Measurements from ENCODE around the gene FEZF2.

FEZF2 gene

DNA sequence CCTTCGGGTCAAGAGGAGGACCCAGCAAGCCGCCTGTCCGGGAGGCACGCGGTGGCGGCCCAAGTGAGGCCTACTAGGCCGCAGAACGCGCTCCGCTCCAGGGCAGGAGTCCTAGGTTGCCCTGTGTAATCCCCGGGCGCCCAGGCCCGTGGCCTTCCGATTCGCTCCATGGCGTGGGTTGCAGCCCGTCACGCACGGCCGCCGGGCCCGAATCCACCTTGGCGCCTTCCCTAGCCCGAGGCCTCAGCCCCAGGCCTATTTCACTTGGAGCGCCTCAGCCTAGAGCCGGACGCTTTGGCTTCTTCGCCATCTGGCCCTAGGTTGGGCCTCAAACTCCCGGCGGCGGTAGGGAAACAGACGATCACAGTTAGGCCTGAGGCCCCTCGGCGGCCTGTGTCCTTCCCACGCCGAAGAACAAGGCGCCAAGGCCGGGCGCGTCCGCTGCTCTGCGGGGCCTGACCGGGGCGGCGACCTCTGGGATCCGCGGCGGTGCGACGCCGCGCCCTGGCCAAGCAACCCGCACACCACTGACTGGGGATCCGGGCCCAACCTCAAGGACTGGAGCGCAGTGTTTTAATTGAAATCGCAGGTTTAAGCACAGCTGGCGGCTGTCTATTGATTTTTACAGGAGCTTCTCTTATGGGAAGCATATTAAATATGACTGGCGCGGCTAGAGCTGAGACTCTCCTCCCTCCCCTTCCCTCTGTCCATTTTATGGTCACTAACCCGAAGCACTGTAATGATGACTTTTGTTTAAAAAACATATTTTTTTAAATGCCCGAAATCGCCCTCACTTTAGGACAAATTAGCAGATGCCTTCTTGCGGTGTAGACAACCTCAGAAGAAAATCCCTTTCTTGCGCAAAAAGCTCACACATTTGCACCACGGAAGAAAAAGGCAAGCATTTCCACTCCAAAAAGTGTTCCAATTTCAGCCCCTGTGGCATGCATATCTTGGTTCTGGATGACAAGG is 3.8 kb upstream of the FEZF2 start:
- TF ChIP-seq, protein P1, sequence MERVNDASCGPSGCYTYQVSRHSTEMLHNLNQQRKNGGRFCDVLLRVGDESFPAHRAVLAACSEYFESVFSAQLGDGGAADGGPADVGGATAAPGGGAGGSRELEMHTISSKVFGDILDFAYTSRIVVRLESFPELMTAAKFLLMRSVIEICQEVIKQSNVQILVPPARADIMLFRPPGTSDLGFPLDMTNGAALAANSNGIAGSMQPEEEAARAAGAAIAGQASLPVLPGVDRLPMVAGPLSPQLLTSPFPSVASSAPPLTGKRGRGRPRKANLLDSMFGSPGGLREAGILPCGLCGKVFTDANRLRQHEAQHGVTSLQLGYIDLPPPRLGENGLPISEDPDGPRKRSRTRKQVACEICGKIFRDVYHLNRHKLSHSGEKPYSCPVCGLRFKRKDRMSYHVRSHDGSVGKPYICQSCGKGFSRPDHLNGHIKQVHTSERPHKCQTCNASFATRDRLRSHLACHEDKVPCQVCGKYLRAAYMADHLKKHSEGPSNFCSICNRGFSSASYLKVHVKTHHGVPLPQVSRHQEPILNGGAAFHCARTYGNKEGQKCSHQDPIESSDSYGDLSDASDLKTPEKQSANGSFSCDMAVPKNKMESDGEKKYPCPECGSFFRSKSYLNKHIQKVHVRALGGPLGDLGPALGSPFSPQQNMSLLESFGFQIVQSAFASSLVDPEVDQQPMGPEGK (CRISPR knock-in tag; IDR thresholded peaks at IDR 0.05; ENCODE audit: borderline replicate concordance) = no peak
- TF ChIP-seq, protein P2, sequence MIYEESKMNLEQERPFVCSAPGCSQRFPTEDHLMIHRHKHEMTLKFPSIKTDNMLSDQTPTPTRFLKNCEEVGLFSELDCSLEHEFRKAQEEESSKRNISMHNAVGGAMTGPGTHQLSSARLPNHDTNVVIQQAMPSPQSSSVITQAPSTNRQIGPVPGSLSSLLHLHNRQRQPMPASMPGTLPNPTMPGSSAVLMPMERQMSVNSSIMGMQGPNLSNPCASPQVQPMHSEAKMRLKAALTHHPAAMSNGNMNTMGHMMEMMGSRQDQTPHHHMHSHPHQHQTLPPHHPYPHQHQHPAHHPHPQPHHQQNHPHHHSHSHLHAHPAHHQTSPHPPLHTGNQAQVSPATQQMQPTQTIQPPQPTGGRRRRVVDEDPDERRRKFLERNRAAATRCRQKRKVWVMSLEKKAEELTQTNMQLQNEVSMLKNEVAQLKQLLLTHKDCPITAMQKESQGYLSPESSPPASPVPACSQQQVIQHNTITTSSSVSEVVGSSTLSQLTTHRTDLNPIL (CRISPR knock-in tag; IDR thresholded peaks at IDR 0.05; ENCODE audit: low read depth) = no peak
- TF ChIP-seq, protein P3, sequence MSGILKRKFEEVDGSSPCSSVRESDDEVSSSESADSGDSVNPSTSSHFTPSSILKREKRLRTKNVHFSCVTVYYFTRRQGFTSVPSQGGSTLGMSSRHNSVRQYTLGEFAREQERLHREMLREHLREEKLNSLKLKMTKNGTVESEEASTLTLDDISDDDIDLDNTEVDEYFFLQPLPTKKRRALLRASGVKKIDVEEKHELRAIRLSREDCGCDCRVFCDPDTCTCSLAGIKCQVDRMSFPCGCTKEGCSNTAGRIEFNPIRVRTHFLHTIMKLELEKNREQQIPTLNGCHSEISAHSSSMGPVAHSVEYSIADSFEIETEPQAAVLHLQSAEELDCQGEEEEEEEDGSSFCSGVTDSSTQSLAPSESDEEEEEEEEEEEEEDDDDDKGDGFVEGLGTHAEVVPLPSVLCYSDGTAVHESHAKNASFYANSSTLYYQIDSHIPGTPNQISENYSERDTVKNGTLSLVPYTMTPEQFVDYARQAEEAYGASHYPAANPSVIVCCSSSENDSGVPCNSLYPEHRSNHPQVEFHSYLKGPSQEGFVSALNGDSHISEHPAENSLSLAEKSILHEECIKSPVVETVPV (CRISPR knock-in tag; IDR thresholded peaks at IDR 0.05) = no peak
- TF ChIP-seq OSR1 (CRISPR knock-in tag; IDR thresholded peaks at IDR 0.05) = no peak
- no peak for TF ChIP-seq ZFP30 (CRISPR knock-in tag; IDR thresholded peaks at IDR 0.05)
- TF ChIP-seq TOX (CRISPR knock-in tag; IDR thresholded peaks at IDR 0.05; ENCODE audit: borderline replicate concordance) = no peak
- no peak for TF ChIP-seq ZNF565 (CRISPR knock-in tag; conservative IDR thresholded peaks at IDR 0.05; ENCODE audit: low read depth)
- TF ChIP-seq ZFP3 (CRISPR knock-in tag; IDR thresholded peaks at IDR 0.05) = no peak
- no peak for TF ChIP-seq BACH2 (CRISPR knock-in tag; IDR thresholded peaks at IDR 0.05; ENCODE audit: borderline replicate concordance)
- no peak for TF ChIP-seq ZNF70 (CRISPR knock-in tag; IDR thresholded peaks at IDR 0.05)
- no peak for TF ChIP-seq RARB (CRISPR knock-in tag; IDR thresholded peaks at IDR 0.05)
- TF ChIP-seq ESRRG (CRISPR knock-in tag; IDR thresholded peaks at IDR 0.05) = no peak
- TF ChIP-seq ARNTL (CRISPR knock-in tag; IDR thresholded peaks at IDR 0.05; ENCODE audit: borderline replicate concordance, low read depth) = no peak
- TF ChIP-seq SNAI2 (CRISPR knock-in tag; IDR thresholded peaks at IDR 0.05) = no peak
- TF ChIP-seq, protein P4, sequence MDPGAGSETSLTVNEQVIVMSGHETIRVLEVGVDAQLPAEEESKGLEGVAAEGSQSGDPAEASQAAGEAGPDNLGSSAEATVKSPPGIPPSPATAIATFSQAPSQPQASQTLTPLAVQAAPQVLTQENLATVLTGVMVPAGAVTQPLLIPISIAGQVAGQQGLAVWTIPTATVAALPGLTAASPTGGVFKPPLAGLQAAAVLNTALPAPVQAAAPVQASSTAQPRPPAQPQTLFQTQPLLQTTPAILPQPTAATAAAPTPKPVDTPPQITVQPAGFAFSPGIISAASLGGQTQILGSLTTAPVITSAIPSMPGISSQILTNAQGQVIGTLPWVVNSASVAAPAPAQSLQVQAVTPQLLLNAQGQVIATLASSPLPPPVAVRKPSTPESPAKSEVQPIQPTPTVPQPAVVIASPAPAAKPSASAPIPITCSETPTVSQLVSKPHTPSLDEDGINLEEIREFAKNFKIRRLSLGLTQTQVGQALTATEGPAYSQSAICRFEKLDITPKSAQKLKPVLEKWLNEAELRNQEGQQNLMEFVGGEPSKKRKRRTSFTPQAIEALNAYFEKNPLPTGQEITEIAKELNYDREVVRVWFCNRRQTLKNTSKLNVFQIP (CRISPR knock-in tag; IDR thresholded peaks at IDR 0.05; ENCODE audit: borderline replicate concordance, low read depth) = no peak
- TF ChIP-seq ISL1 (CRISPR knock-in tag; IDR thresholded peaks at IDR 0.05) = no peak
- TF ChIP-seq ZNF8 (CRISPR knock-in tag; IDR thresholded peaks at IDR 0.05) = no peak
- TF ChIP-seq TCF4 (CRISPR knock-in tag; IDR thresholded peaks at IDR 0.05; ENCODE audit: borderline replicate concordance) = no peak
- no peak for ATAC-seq

DNA sequence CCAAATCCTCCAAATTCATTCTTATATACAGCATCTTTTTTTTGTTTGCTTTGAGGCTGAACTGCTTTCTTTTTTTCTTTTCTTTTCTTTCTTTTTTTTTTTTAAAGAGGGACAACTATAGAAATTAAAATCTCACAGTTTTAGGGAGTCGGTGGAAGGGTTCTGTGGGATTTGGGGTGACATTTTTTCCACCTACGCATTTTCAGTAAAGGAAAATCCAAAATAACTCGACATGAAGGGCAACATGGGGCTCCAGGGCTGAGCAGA is 3.0 kb upstream of the FEZF2 start:
- no peak for TF ChIP-seq ZNF8 (CRISPR knock-in tag; IDR thresholded peaks at IDR 0.05)
- TF ChIP-seq GLIS3 (CRISPR knock-in tag; IDR thresholded peaks at IDR 0.05) = no peak
- no peak for TF ChIP-seq ZFP30 (CRISPR knock-in tag; IDR thresholded peaks at IDR 0.05)
- TF ChIP-seq PPARA (CRISPR knock-in tag; IDR thresholded peaks at IDR 0.05; ENCODE audit: borderline replicate concordance) = no peak
- TF ChIP-seq, protein P4 (CRISPR knock-in tag; IDR thresholded peaks at IDR 0.05; ENCODE audit: borderline replicate concordance, low read depth) = no peak
- TF ChIP-seq ZC3H10 (CRISPR knock-in tag; IDR thresholded peaks at IDR 0.05) = no peak
- no peak for TF ChIP-seq CSDC2 (CRISPR knock-in tag; IDR thresholded peaks at IDR 0.05)
- TF ChIP-seq, protein P2 (CRISPR knock-in tag; IDR thresholded peaks at IDR 0.05; ENCODE audit: low read depth) = no peak
- no peak for TF ChIP-seq ARNTL (CRISPR knock-in tag; IDR thresholded peaks at IDR 0.05; ENCODE audit: borderline replicate concordance, low read depth)
- no peak for TF ChIP-seq TCF4 (CRISPR knock-in tag; IDR thresholded peaks at IDR 0.05; ENCODE audit: borderline replicate concordance)
- no peak for TF ChIP-seq ZNF565 (CRISPR knock-in tag; conservative IDR thresholded peaks at IDR 0.05; ENCODE audit: low read depth)
- TF ChIP-seq, protein P1 (CRISPR knock-in tag; IDR thresholded peaks at IDR 0.05; ENCODE audit: borderline replicate concordance) = no peak
- no peak for TF ChIP-seq OSR1 (CRISPR knock-in tag; IDR thresholded peaks at IDR 0.05)
- TF ChIP-seq RARB (CRISPR knock-in tag; IDR thresholded peaks at IDR 0.05) = no peak
- no peak for TF ChIP-seq ISL1 (CRISPR knock-in tag; IDR thresholded peaks at IDR 0.05)
- no peak for TF ChIP-seq BACH2 (CRISPR knock-in tag; IDR thresholded peaks at IDR 0.05; ENCODE audit: borderline replicate concordance)

More for the DNA sequence above, 3.0 kb upstream of the FEZF2 start:
- no peak for ATAC-seq
